GM19193 (cell line): ENCODE data around the gene SYCE1L.
A peak's percentile ranks its signal among the peaks of the same experiment; 100 is the strongest.

ENCODE experiments used
- POLR2A ChIP-seq: IDR thresholded peaks from 4 replicates; pipeline ENCODE4 v1.6.1; 2011; ENCODE audit not compliant: insufficient read depth, insufficient read length; ENCODE audit errors: extremely low read depth

The SYCE1L gene

GRCh38 chr16:77199211-77199610 lies at the start of gene SYCE1L:
SYCE1L (plus strand) TSS chr16:77199408; CDS start chr16:77199452, 44 bp downstream.
- no peak for TF ChIP-seq POLR2A

- no peak for TF ChIP-seq POLR2A
Observed at GRCh38 chr16:77157346-77158058, 41.7 kb upstream of the SYCE1L start.

GRCh38 chr16:77158293-77158692 lies 40.9 kb upstream of the SYCE1L start:
- no peak for TF ChIP-seq POLR2A

GRCh38 chr16:77165006-77165405 lies 34.2 kb upstream of the SYCE1L start:
- TF ChIP-seq POLR2A: no peak

- no peak for TF ChIP-seq POLR2A
Observed at GRCh38 chr16:77166726-77167125, 32.5 kb upstream of the SYCE1L start.

- TF ChIP-seq POLR2A: no peak
Observed at GRCh38 chr16:77168901-77169300, 30.3 kb upstream of the SYCE1L start.

- no peak for TF ChIP-seq POLR2A
Observed at GRCh38 chr16:77169650-77170236, 29.5 kb upstream of the SYCE1L start.

- no peak for TF ChIP-seq POLR2A
Observed at GRCh38 chr16:77170805-77171204, 28.4 kb upstream of the SYCE1L start.

GRCh38 chr16:77171745-77172635 lies 27.2 kb upstream of the SYCE1L start:
- no peak for TF ChIP-seq POLR2A

GRCh38 chr16:77172951-77173350 lies 26.3 kb upstream of the SYCE1L start:
- no peak for TF ChIP-seq POLR2A

GRCh38 chr16:77183137-77183536 lies 16.1 kb upstream of the SYCE1L start:
- no peak for TF ChIP-seq POLR2A

GRCh38 chr16:77190190-77190477 lies 9.1 kb upstream of the SYCE1L start:
- no peak for TF ChIP-seq POLR2A

GRCh38 chr16:77190478-77191258 lies 8.5 kb upstream of the SYCE1L start, which contains the start of gene MON1B:
MON1B (plus strand) TSS chr16:77191190; CDS start chr16:77191486, 296 bp downstream.
- peak; percentile 86 for TF ChIP-seq POLR2A

GRCh38 chr16:77191259-77191969 lies 7.8 kb upstream of the SYCE1L start:
- no peak for TF ChIP-seq POLR2A

- TF ChIP-seq POLR2A: no peak
Observed at GRCh38 chr16:77193377-77193776, 5.8 kb upstream of the SYCE1L start.
